Calu3 (cell line): ENCODE results near the gene MCRS1. TPM values are rescaled to one million over a fixed set of nuclear protein-coding genes. Genes with fewer than 3 reads are reported as not detected.

Experiments used
- BruUV-seq: library from RNA; stranded (reverse); fragments of 400-500 nt; replicated peaks from 2 replicates; lab custom pipeline; 2021; lab: Mats Ljungman, UMichigan
- CTCF ChIA-PET: fragments of 300-600 bp; sonication (Branson Sonifier 250); formaldehyde crosslinking; loops from one replicate; lab custom pipeline; 2022; ENCODE audit warnings: antibody characterized with exemption; lab: Charles Lee
- DNase-seq: peaks from one replicate; pipeline ENCODE4 v3.0.0; 2022
- H3K27ac Mint-ChIP-seq: one replicate; pipeline ENCODE4 v1.8.0; 2022; ENCODE audit warnings: mixed read lengths; ENCODE audit not compliant: unreplicated experiment
- H3K27me3 Mint-ChIP-seq: one replicate; pipeline ENCODE4 v1.8.0; 2022; ENCODE audit warnings: mixed read lengths; ENCODE audit not compliant: unreplicated experiment
- H3K36me3 Mint-ChIP-seq: one replicate; pipeline ENCODE4 v1.8.0; 2022; ENCODE audit warnings: mild to moderate bottlenecking, moderate library complexity, mixed read lengths; ENCODE audit not compliant: insufficient read depth, unreplicated experiment
- H3K4me1 Mint-ChIP-seq: one replicate; pipeline ENCODE4 v1.8.0; 2022; ENCODE audit warnings: mild to moderate bottlenecking, low read depth, mixed read lengths; ENCODE audit not compliant: unreplicated experiment
- H3K4me3 Mint-ChIP-seq: one replicate; pipeline ENCODE4 v1.8.0; 2022; ENCODE audit warnings: mild to moderate bottlenecking, low read depth, moderate library complexity, mixed read lengths; ENCODE audit not compliant: unreplicated experiment
- H3K9me3 Mint-ChIP-seq: one replicate; pipeline ENCODE4 v1.8.0; 2022; ENCODE audit warnings: low read depth, mixed read lengths; ENCODE audit not compliant: unreplicated experiment
- intact Hi-C: fragments of 100-400 bp; cut with micrococcal nuclease; formaldehyde crosslinking; loops from one replicate; pipeline ENCODE4 v1.10.0; 2022; ENCODE audit not compliant: unreplicated experiment
- total RNA-seq: library from RNA; stranded (reverse); gene quantifications from 2 replicates; pipeline ENCODE4 v1.2.3, GENCODE V29; 2022
- TF ChIP-seq, protein P1 (sequence below): fragments of 200-600 bp; IDR thresholded peaks from one replicate; pipeline ENCODE4 v1.8.0; 2022; ENCODE audit warnings: antibody characterized with exemption; ENCODE audit not compliant: unreplicated experiment

Gene MCRS1
- total RNA-seq, 1 experiment from 2014 or later: 38.0 TPM

- BruUV-seq: no TSS peak
- no peaks in the 10 kb centered on the region for H3K27me3 Mint-ChIP-seq
- H3K4me3 Mint-ChIP-seq: no peak overlapping the region
- intact Hi-C loops: no loop called here
- TF ChIP-seq, protein P1, sequence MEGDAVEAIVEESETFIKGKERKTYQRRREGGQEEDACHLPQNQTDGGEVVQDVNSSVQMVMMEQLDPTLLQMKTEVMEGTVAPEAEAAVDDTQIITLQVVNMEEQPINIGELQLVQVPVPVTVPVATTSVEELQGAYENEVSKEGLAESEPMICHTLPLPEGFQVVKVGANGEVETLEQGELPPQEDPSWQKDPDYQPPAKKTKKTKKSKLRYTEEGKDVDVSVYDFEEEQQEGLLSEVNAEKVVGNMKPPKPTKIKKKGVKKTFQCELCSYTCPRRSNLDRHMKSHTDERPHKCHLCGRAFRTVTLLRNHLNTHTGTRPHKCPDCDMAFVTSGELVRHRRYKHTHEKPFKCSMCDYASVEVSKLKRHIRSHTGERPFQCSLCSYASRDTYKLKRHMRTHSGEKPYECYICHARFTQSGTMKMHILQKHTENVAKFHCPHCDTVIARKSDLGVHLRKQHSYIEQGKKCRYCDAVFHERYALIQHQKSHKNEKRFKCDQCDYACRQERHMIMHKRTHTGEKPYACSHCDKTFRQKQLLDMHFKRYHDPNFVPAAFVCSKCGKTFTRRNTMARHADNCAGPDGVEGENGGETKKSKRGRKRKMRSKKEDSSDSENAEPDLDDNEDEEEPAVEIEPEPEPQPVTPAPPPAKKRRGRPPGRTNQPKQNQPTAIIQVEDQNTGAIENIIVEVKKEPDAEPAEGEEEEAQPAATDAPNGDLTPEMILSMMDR: no peak
- CTCF ChIA-PET: no interaction called here
- H3K27ac Mint-ChIP-seq: no peak overlapping the region
- peaks cover 5% of the 10 kb centered on the region for H3K36me3 Mint-ChIP-seq
- H3K4me1 Mint-ChIP-seq: no peaks in the 10 kb centered on the region
- no peaks in the 10 kb centered on the region for H3K9me3 Mint-ChIP-seq
- DNase-seq: no peak
Observed at GRCh38 chr12:49599961-49600360, 32.0 kb upstream of the MCRS1 start.

DNA sequence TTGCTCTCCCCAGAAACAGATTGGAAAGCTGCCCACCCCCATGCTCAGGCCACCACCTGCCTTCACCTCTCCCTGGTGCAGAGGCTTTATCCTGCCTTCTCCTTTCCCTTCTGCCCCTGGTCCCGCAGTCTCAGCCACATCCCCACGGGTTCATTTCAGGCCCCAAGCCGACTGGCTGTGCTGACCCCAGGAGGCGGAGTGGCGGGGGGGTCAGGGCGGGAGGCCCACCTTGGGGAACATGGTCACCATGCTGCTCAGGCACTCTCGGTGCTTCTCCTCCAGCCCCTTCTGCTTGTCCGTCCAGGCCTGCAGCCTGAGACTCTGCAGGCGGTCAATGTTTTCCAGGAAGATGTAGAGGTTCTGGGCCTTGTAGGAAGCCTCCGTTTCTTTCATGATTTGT lies 30.6 kb upstream of the MCRS1 start:
- TF ChIP-seq, protein P1: no peak
- Mint-ChIP-seq H3K27ac (no peak overlapping the region), H3K36me3 (peaks cover 5% of the 10 kb centered on the region), H3K9me3 (no peaks in the 10 kb centered on the region), H3K4me3 (no peak overlapping the region), H3K27me3 (no peaks in the 10 kb centered on the region), H3K4me1 (no peaks in the 10 kb centered on the region)
- CTCF ChIA-PET: no interaction called here
- intact Hi-C loops: no loop called here
- DNase-seq: no peak
- no TSS peak for BruUV-seq

GRCh38 chr12:49588721-49589516 lies 21.0 kb upstream of the MCRS1 start:
- H3K36me3 Mint-ChIP-seq: no peaks in the 10 kb centered on the region
- H3K27ac Mint-ChIP-seq: no peak overlapping the region
- BruUV-seq: no TSS peak
- intact Hi-C loops: no loop called here
- H3K9me3 Mint-ChIP-seq: no peaks in the 10 kb centered on the region
- no peak overlapping the region for H3K4me3 Mint-ChIP-seq
- no peak for DNase-seq
- H3K27me3 Mint-ChIP-seq: no peaks in the 10 kb centered on the region
- no peaks in the 10 kb centered on the region for H3K4me1 Mint-ChIP-seq
- CTCF ChIA-PET: no interaction called here
- TF ChIP-seq, protein P1: no peak

GRCh38 chr12:49588281-49588680 lies 20.3 kb upstream of the MCRS1 start:
- H3K27me3 Mint-ChIP-seq: no peaks in the 10 kb centered on the region
- no peaks in the 10 kb centered on the region for H3K9me3 Mint-ChIP-seq
- H3K36me3 Mint-ChIP-seq: no peaks in the 10 kb centered on the region
- DNase-seq: no peak
- intact Hi-C loops: no loop called here
- CTCF ChIA-PET: no interaction called here
- BruUV-seq: no TSS peak
- no peak overlapping the region for H3K4me3 Mint-ChIP-seq
- H3K27ac Mint-ChIP-seq: no peak overlapping the region
- TF ChIP-seq, protein P1: no peak
- H3K4me1 Mint-ChIP-seq: no peaks in the 10 kb centered on the region
